Cardiac fibroblast (primary cell): Measurements from ENCODE around the gene RALGAPB.
"Not testable (repeated sequence)": the region's sequence is repeated elsewhere in the genome, so short reads cannot be mapped to it uniquely, and the experiment has no call there.

Experiments
- DNase-seq, 2 donors: peaks; one replicate each; pipeline versions ENCODE4 v3.0.0 to v3.0.0-alpha.2; 2010; ENCODE audit warnings: low read depth in 2 of 2
- H3K4me3 ChIP-seq, 2 donors: replicated peaks in 1 of 2; 1 replicate in 1 of 2; 2 replicates in 1 of 2; pipeline ENCODE4 v1.5.1; 2011; ENCODE audit warnings: low read depth in 2 of 2, low read length in 2 of 2, mild to moderate bottlenecking in 2 of 2, moderate library complexity in 1 of 2
- CTCF ChIP-seq: IDR thresholded peaks from one replicate; pipeline ENCODE4 v1.5.1; 2011; ENCODE audit warnings: low read depth, mild to moderate bottlenecking, low read length, inconsistent platforms

RALGAPB gene

GRCh38 chr20:38435555-38435939 is 37.1 kb upstream of the RALGAPB start:
- H3K4me3 ChIP-seq, result no peak overlapping the region
- TF ChIP-seq CTCF, result no peak
- peak; percentile 54 to 94 for DNase-seq

- no peak for TF ChIP-seq CTCF
- DNase-seq, result no peak
- H3K4me3 ChIP-seq, result no peak overlapping the region
Measured at GRCh38 chr20:38437796-38438195, 34.8 kb upstream of the RALGAPB start.

- H3K4me3 ChIP-seq, DNase-seq: not testable (repeated sequence)
Measured at GRCh38 chr20:38441110-38441509, 31.5 kb upstream of the RALGAPB start.

- no peak for TF ChIP-seq CTCF
- H3K4me3 ChIP-seq, result no peak overlapping the region
- no peak for DNase-seq
Measured at GRCh38 chr20:38441916-38442315, 30.7 kb upstream of the RALGAPB start.

GRCh38 chr20:38445381-38445796 is 27.3 kb upstream of the RALGAPB start:
- no peak overlapping the region for H3K4me3 ChIP-seq
- DNase-seq, result no peak
- no peak for TF ChIP-seq CTCF

GRCh38 chr20:38445901-38446425 is 26.7 kb upstream of the RALGAPB start:
- no peak for DNase-seq
- H3K4me3 ChIP-seq, result peak overlapping the region; percentile 92 to 97
- no peak for TF ChIP-seq CTCF

GRCh38 chr20:38446441-38447209 is 26.0 kb upstream of the RALGAPB start:
- peak; percentile 90 for TF ChIP-seq CTCF
- peak; percentile 95 to 97 for DNase-seq
- H3K4me3 ChIP-seq, result peak overlapping the region; percentile 92 to 97
